GM03348 (cell line): ENCODE measurements around the gene FNIP1.
"Not testable (repeated sequence)": the region's sequence is repeated elsewhere in the genome, so short reads cannot be mapped to it uniquely, and the experiment has no call there.

Experiments
- DNase-seq: peaks from one replicate; pipeline ENCODE4 v3.0.0; 2012; ENCODE audit warnings: low spot score

Gene FNIP1

GRCh38 chr5:131607418-131607817, 189.4 kb downstream of the FNIP1 start:
- no peak for DNase-seq

- no peak for DNase-seq
Measured at GRCh38 chr5:131605086-131605485, 191.7 kb downstream of the FNIP1 start.

DNA sequence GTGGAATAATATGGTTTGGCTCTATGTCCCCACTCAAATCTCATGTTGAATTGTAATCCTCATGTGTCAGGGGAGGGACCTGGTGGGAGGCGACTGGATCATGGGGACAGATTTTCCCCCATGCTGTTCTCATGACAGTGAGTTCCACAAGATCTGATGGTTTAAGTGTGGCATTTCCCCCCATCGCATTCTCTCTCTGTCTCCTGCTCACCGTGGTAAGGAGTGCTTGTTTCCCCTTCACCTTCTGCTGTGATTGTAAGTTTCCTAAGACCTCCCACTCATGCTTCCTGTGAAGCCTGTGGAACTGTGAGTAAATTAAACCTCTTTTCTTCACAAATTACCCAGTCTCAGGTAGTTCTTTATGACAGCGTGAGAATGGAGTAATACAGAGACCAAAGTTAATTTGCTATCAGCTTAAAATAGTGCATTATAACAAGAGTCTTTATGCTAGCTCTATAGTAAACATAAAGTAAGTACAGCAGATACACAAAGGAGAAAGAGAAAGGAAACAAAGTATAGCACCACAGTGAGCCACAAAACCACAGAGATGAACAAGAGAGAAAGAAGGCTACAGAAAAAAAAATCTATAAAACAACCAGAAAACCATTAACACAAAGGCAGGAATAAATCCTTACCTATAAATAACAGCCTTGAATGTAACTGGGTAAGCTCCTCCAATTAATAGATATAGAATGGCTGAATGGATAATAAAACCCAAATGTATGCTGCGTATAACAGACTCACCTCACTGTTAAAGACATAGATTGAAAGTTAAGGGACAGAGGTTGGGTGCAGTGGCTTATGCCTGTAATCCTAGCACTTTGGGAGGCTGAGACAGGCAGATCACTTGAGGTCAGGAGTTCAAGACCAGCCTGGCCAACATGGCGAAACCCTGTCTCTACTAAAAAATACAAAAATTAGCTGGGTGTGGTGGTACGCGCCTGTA, 201.5 kb downstream of the FNIP1 start:
- no peak for DNase-seq

- DNase-seq: no peak
Measured at GRCh38 chr5:131593921-131594320, 202.9 kb downstream of the FNIP1 start.

DNA sequence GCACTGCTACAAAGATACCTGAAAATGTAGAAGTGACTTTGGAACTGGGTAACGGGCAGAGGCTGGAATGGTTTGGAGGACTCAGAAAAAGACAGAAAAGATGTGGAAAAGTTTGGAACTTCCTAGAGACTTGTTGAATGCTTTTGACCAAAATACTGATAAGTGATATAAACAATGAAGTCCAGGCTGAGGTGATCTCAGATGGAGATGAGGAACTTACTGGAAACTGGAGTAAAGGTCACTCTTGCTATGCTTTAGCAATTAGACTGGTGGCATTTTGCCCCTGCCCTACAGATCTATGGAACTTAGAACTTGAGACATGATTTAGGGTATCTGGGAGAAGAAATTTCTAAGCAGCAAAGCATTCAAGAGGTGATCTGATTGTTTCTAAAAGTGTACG, 203.4 kb downstream of the FNIP1 start:
- not testable (repeated sequence) for DNase-seq
